Measurements from ENCODE around the gene PSMG4. TPM values are rescaled to one million over a fixed set of nuclear protein-coding genes. Genes with fewer than 3 reads are reported as not detected.

Gene PSMG4
- total RNA-seq, 3 donors from 2014 or later: 14.8 to 19.8 (median 16.2) TPM

- Histone ChIP-seq H3K4me3 (no peak overlapping the region), H3K9me3 (no peaks in the 10 kb centered on the region), H3K4me1 (ENCODE audit: low read depth) (no peaks in the 10 kb centered on the region), H3K36me3 (ENCODE audit: low read depth) (no peaks in the 10 kb centered on the region)
- no peak for TF ChIP-seq CTCF (IDR thresholded peaks at IDR 0.05)
- DNase-seq: no peak
- intact Hi-C loops (cut with DNase I, micrococcal nuclease): no loop called here
- ATAC-seq: no peak
These were observed 57.1 kb downstream of the PSMG4 start for GRCh38 chr6:3315841-3316240.

- intact Hi-C loops (cut with DNase I, micrococcal nuclease): no loop called here
- H3K4me1 ChIP-seq (ENCODE audit: low read depth): no peaks in the 10 kb centered on the region
- DNase-seq (no peak), ATAC-seq (no peak)
- H3K4me3 ChIP-seq: no peak overlapping the region
- no peaks in the 10 kb centered on the region for H3K36me3 ChIP-seq (ENCODE audit: low read depth)
- H3K9me3 ChIP-seq: no peaks in the 10 kb centered on the region
- no peak for TF ChIP-seq CTCF (IDR thresholded peaks at IDR 0.05)
These were observed 57.6 kb downstream of the PSMG4 start for GRCh38 chr6:3316331-3316730.

- ATAC-seq (no peak), DNase-seq (no peak)
- intact Hi-C loops (cut with DNase I, micrococcal nuclease): no loop called here
- Histone ChIP-seq H3K4me3 (no peak overlapping the region), H3K9me3 (no peaks in the 10 kb centered on the region), H3K4me1 (ENCODE audit: low read depth) (no peaks in the 10 kb centered on the region), H3K36me3 (ENCODE audit: low read depth) (no peaks in the 10 kb centered on the region)
- TF ChIP-seq CTCF (IDR thresholded peaks at IDR 0.05): no peak
These were observed 58.1 kb downstream of the PSMG4 start for GRCh38 chr6:3316818-3317217.

Other genes with a start within 250 kb of the PSMG4 start
- gene RIPK1, start 190.5 kb upstream of the PSMG4 start, total RNA-seq: 10 to 100 TPM; 33.1 to 41.9 (median 35.8) TPM
- 10 to 100 TPM; 17.6 to 30.7 (median 30.0) TPM for gene BPHL, start 140.2 kb upstream of the PSMG4 start, total RNA-seq
- 10 to 100 TPM; 16.4 to 92.8 (median 38.4) TPM for gene TUBB2A, start 101.4 kb upstream of the PSMG4 start, total RNA-seq
- gene TUBB2B, start 31.3 kb upstream of the PSMG4 start, total RNA-seq: 10 to 100 TPM in 1 of 3 donors, 1 to 10 TPM in 1, under 1 TPM in 1; 0.87 to 18.5 (median 3.6) TPM
- gene SLC22A23, start 198.1 kb downstream of the PSMG4 start, total RNA-seq: 100 to 1,000 TPM in 1 of 3 donors, 10 to 100 TPM in 2; 61.5 to 160 (median 74.7) TPM